ENCODE measurements around the gene PROX2. TPM values are rescaled to one million over a fixed set of nuclear protein-coding genes. Genes with fewer than 3 reads are reported as not detected.

Gene PROX2
- total and polyA plus RNA-seq, 7 experiments from 2014 or later: 0.05 to 0.54 (median 0.10) TPM; not detected in 3

Other genes with a start within 250 kb of the PROX2 start
- gene AREL1, start 163.1 kb downstream of the PROX2 start, total RNA-seq: 10 to 100 TPM; 35.6 to 52.0 (median 43.5) TPM
- 10 to 100 TPM; 16.1 to 25.9 TPM for gene AREL1, start 163.1 kb downstream of the PROX2 start, polyA plus RNA-seq
- 10 to 100 TPM; 36.5 to 66.6 (median 60.8) TPM for gene FCF1, start 163.0 kb downstream of the PROX2 start, total RNA-seq
- gene FCF1, start 163.0 kb downstream of the PROX2 start, polyA plus RNA-seq: 10 to 100 TPM; 34.6 to 35.5 TPM
- 100 to 1,000 TPM in 3 of 5 experiments, 10 to 100 TPM in 2; 84.7 to 119 (median 109) TPM for gene YLPM1, start 112.8 kb downstream of the PROX2 start, total RNA-seq
- 10 to 100 TPM; 13.5 to 26.8 TPM for gene YLPM1, start 112.8 kb downstream of the PROX2 start, polyA plus RNA-seq
- gene DLST, start 5.8 kb upstream of the PROX2 start, total RNA-seq: 100 to 1,000 TPM in 2 of 5 experiments, 10 to 100 TPM in 3; 90.0 to 132 (median 96.5) TPM
- 1 to 10 TPM; 8.9 to 9.2 TPM for gene DLST, start 5.8 kb upstream of the PROX2 start, polyA plus RNA-seq
- gene RPS6KL1, start 47.1 kb upstream of the PROX2 start, total RNA-seq: 10 to 100 TPM in 2 of 5 experiments, 1 to 10 TPM in 3; 3.0 to 12.8 (median 6.3) TPM
- gene RPS6KL1, start 47.1 kb upstream of the PROX2 start, polyA plus RNA-seq: 1 to 10 TPM; 2.0 to 4.0 TPM
- gene PGF, start 79.5 kb upstream of the PROX2 start, total RNA-seq: under 1 TPM in 2 of 5 experiments, not detected in 3; 0.22 to 0.37 TPM
- under 1 TPM in 1 of 2 donors, not detected in 1; 0.17 TPM for gene PGF, start 79.5 kb upstream of the PROX2 start, polyA plus RNA-seq
- gene EIF2B2, start 126.8 kb upstream of the PROX2 start, total RNA-seq: 10 to 100 TPM; 23.8 to 40.7 (median 26.1) TPM
- gene EIF2B2, start 126.8 kb upstream of the PROX2 start, polyA plus RNA-seq: 10 to 100 TPM; 18.2 to 19.8 TPM
- 10 to 100 TPM; 19.9 to 26.7 (median 20.5) TPM for gene MLH3, start 175.3 kb upstream of the PROX2 start, total RNA-seq
- 10 to 100 TPM; 11.4 to 15.6 TPM for gene MLH3, start 175.3 kb upstream of the PROX2 start, polyA plus RNA-seq
- gene ACYP1, start 187.9 kb upstream of the PROX2 start, total RNA-seq: 10 to 100 TPM; 11.8 to 39.5 (median 31.2) TPM
- gene ACYP1, start 187.9 kb upstream of the PROX2 start, polyA plus RNA-seq: 10 to 100 TPM; 17.5 to 17.9 TPM
- gene ZC2HC1C, start 193.5 kb upstream of the PROX2 start, total RNA-seq: 1 to 10 TPM in 1 of 5 experiments, not detected in 4; 1.7 TPM
- gene ZC2HC1C, start 193.5 kb upstream of the PROX2 start, polyA plus RNA-seq: under 1 TPM; 0.30 to 0.41 TPM